HEK293 (cell line): ENCODE data around the gene CARNS1.
A peak's percentile ranks its signal among the peaks of the same experiment; 100 is the strongest.

Experiments used
- ELK4 ChIP-seq: IDR thresholded peaks from 2 replicates; pipeline ENCODE4 v1.6.1; 2011; ENCODE audit warnings: mild to moderate bottlenecking, low read depth, low read length, borderline replicate concordance
- GLIS1 ChIP-seq: fragments of 450-650 bp; formaldehyde crosslinking; IDR thresholded peaks from 2 replicates; pipeline ENCODE4 v1.5.1; 2016; ENCODE audit warnings: missing biosample characterization, missing genetic modification characterization
- GLIS2 ChIP-seq: fragments of 450-650 bp; formaldehyde crosslinking; IDR thresholded peaks from 2 replicates; pipeline ENCODE4 v1.5.1; 2016; ENCODE audit warnings: missing biosample characterization, missing genetic modification characterization
- KLF10 ChIP-seq: fragments of 450-650 bp; IDR thresholded peaks from 2 replicates; pipeline ENCODE4 v1.5.1; 2018; ENCODE audit warnings: missing biosample characterization, mild to moderate bottlenecking, missing genetic modification characterization
- OVOL3 ChIP-seq: fragments of 450-650 bp; formaldehyde crosslinking; IDR thresholded peaks from 2 replicates; pipeline ENCODE4 v1.5.1; 2016; ENCODE audit warnings: missing biosample characterization, missing genetic modification characterization
- REST ChIP-seq: fragments of 450-650 bp; formaldehyde crosslinking; IDR thresholded peaks from 2 replicates; pipeline ENCODE4 v1.5.1; 2016; ENCODE audit warnings: missing biosample characterization, missing genetic modification characterization
- SP2 ChIP-seq: fragments of 450-650 bp; formaldehyde crosslinking; IDR thresholded peaks from 2 replicates; pipeline ENCODE4 v1.5.1; 2016; ENCODE audit warnings: missing biosample characterization, missing genetic modification characterization
- SP3 ChIP-seq: fragments of 450-650 bp; formaldehyde crosslinking; IDR thresholded peaks from 2 replicates; pipeline ENCODE4 v1.5.1; 2016; ENCODE audit warnings: missing biosample characterization, missing genetic modification characterization
- YY2 ChIP-seq: fragments of 450-650 bp; formaldehyde crosslinking; IDR thresholded peaks from 2 replicates; pipeline ENCODE4 v1.5.1; 2016; ENCODE audit warnings: missing biosample characterization, missing genetic modification characterization
- ZBTB10 ChIP-seq: fragments of 450-650 bp; formaldehyde crosslinking; IDR thresholded peaks from 2 replicates; pipeline ENCODE4 v1.5.1; 2016; ENCODE audit warnings: missing biosample characterization, missing genetic modification characterization
- ZBTB44 ChIP-seq: fragments of 450-650 bp; IDR thresholded peaks from 2 replicates; pipeline ENCODE4 v1.5.1; 2018; ENCODE audit warnings: missing biosample characterization, mild to moderate bottlenecking, missing genetic modification characterization
- ZBTB8A ChIP-seq: fragments of 450-650 bp; formaldehyde crosslinking; IDR thresholded peaks from 2 replicates; pipeline ENCODE4 v1.5.1; 2016; ENCODE audit warnings: missing biosample characterization, missing genetic modification characterization
- ZFHX2 ChIP-seq: fragments of 450-650 bp; formaldehyde crosslinking; conservative IDR thresholded peaks from 2 replicates; pipeline ENCODE4 v1.5.1; 2016; ENCODE audit warnings: missing biosample characterization, missing genetic modification characterization
- ZFP3 ChIP-seq: fragments of 450-650 bp; formaldehyde crosslinking; IDR thresholded peaks from 2 replicates; pipeline ENCODE4 v1.5.1; 2016; ENCODE audit warnings: low read depth, missing biosample characterization, missing genetic modification characterization
- ZNF138 ChIP-seq: fragments of 450-650 bp; formaldehyde crosslinking; IDR thresholded peaks from 2 replicates; pipeline ENCODE4 v1.5.1; 2016; ENCODE audit warnings: missing biosample characterization, missing genetic modification characterization, borderline replicate concordance
- ZNF274 ChIP-seq, 2 experiments: fragments of 200-500 bp in 1 of 2; fragments of 450-650 bp in 1 of 2; sonication (Bioruptor generic) in 1 of 2; formaldehyde crosslinking in 1 of 2; IDR thresholded peaks; 2 replicates each; pipeline versions ENCODE4 v1.5.1 to v1.6.1; 2014 to 2016; ENCODE audit warnings: borderline replicate concordance in 1 of 2, inconsistent platforms in 1 of 2, low read length in 1 of 2, missing biosample characterization in 1 of 2, missing genetic modification characterization in 1 of 2
- ZNF366 ChIP-seq: fragments of 450-650 bp; formaldehyde crosslinking; conservative IDR thresholded peaks from 2 replicates; pipeline ENCODE4 v1.5.1; 2016; ENCODE audit warnings: missing biosample characterization, missing genetic modification characterization
- ZNF394 ChIP-seq: fragments of 450-650 bp; formaldehyde crosslinking; IDR thresholded peaks from 2 replicates; pipeline ENCODE4 v1.5.1; 2016; ENCODE audit warnings: missing biosample characterization, missing genetic modification characterization, mild to moderate bottlenecking, moderate library complexity, borderline replicate concordance
- ZNF398 ChIP-seq: fragments of 450-650 bp; formaldehyde crosslinking; IDR thresholded peaks from 2 replicates; pipeline ENCODE4 v1.5.1; 2017; ENCODE audit warnings: missing biosample characterization, missing genetic modification characterization
- ZNF416 ChIP-seq: fragments of 450-650 bp; formaldehyde crosslinking; IDR thresholded peaks from 2 replicates; pipeline ENCODE4 v1.5.1; 2016; ENCODE audit warnings: missing biosample characterization, missing genetic modification characterization
- ZNF510 ChIP-seq: fragments of 450-650 bp; formaldehyde crosslinking; IDR thresholded peaks from 2 replicates; pipeline ENCODE4 v1.5.1; 2018; ENCODE audit warnings: mild to moderate bottlenecking, missing genetic modification characterization, missing biosample characterization; ENCODE audit not compliant: insufficient replicate concordance
- ZNF514 ChIP-seq: fragments of 450-650 bp; formaldehyde crosslinking; IDR thresholded peaks from 2 replicates; pipeline ENCODE4 v1.5.1; 2016; ENCODE audit warnings: missing biosample characterization, missing genetic modification characterization
- ZNF629 ChIP-seq: fragments of 450-650 bp; formaldehyde crosslinking; IDR thresholded peaks from 2 replicates; pipeline ENCODE4 v1.5.1; 2017; ENCODE audit warnings: missing biosample characterization, missing genetic modification characterization
- ZNF664 ChIP-seq: fragments of 450-650 bp; formaldehyde crosslinking; IDR thresholded peaks from 2 replicates; pipeline ENCODE4 v1.5.1; 2016; ENCODE audit warnings: missing biosample characterization, missing genetic modification characterization
- ZNF792 ChIP-seq: fragments of 450-650 bp; formaldehyde crosslinking; IDR thresholded peaks from 2 replicates; pipeline ENCODE4 v1.5.1; 2016; ENCODE audit warnings: missing biosample characterization, missing genetic modification characterization

Gene CARNS1

GRCh38 chr11:67436459-67437081 is 21.1 kb downstream of the CARNS1 start (continued):
- TF ChIP-seq ZBTB8A (tag by site-specific recombination) = 0 out of 2 replicates have a peak, but pooled peaks have one; percentile 24
- peak; percentile 38; the same call in 1 of the 2 replicates for TF ChIP-seq ZBTB44 (tag by site-specific recombination)
- no peak for TF ChIP-seq ZNF138
- no peak for TF ChIP-seq REST (tag by site-specific recombination)
- no peak for TF ChIP-seq ZNF416 (tag by site-specific recombination)
- peak; percentile 35; the same call in 1 of the 2 replicates for TF ChIP-seq ZFHX2 (tag by site-specific recombination)
- peak; percentile 48; the same call in 1 of the 2 replicates for TF ChIP-seq GLIS1 (tag by site-specific recombination)
- TF ChIP-seq ZNF792 (tag by site-specific recombination) = no peak
- TF ChIP-seq OVOL3 (tag by site-specific recombination) = no peak
- peak; percentile 80 for TF ChIP-seq ZNF664 (tag by site-specific recombination)
- no peak for TF ChIP-seq ZNF510 (tag by site-specific recombination)
- TF ChIP-seq KLF10 (tag by site-specific recombination) = no peak
- TF ChIP-seq ZNF274 (IDR thresholded peaks at IDR 0.05; ENCODE audit: low read length) = no peak
- TF ChIP-seq ZNF274 (tag by site-specific recombination; IDR thresholded peaks at IDR 0.05; ENCODE audit: borderline replicate concordance) = no peak
- TF ChIP-seq ZNF514 (tag by site-specific recombination) = no peak
- no peak for TF ChIP-seq YY2 (tag by site-specific recombination)
- peak; percentile 57 for TF ChIP-seq ZNF366
- TF ChIP-seq ZNF394 (tag by site-specific recombination) = no peak
- no peak for TF ChIP-seq ZFP3 (tag by site-specific recombination)
- peak; percentile 54 for TF ChIP-seq SP3
- TF ChIP-seq ZNF398 (tag by site-specific recombination) = peak; percentile 47; the same call in 1 of the 2 replicates
- TF ChIP-seq ELK4 = no peak
- peak; percentile 49; the same call in 1 of the 2 replicates for TF ChIP-seq ZBTB10 (tag by site-specific recombination)
- TF ChIP-seq SP2 (tag by site-specific recombination) = peak; percentile 47
- peak; percentile 64; the same call in 1 of the 2 replicates for TF ChIP-seq ZNF629 (tag by site-specific recombination)
- peak; percentile 73 for TF ChIP-seq GLIS2 (tag by site-specific recombination)
